HG03175 (cell line): ENCODE data around the gene SPRN.
"Not testable (repeated sequence)": the region's sequence is repeated elsewhere in the genome, so short reads cannot be mapped to it uniquely, and the experiment has no call there.

Source experiments
- ATAC-seq: cut with Tn5 transposase; IDR thresholded peaks from one replicate; pipeline ENCODE4 v1.9.1; 2021; ENCODE audit warnings: mild to moderate bottlenecking, moderate library complexity; ENCODE audit not compliant: unreplicated experiment

The SPRN gene

DNA sequence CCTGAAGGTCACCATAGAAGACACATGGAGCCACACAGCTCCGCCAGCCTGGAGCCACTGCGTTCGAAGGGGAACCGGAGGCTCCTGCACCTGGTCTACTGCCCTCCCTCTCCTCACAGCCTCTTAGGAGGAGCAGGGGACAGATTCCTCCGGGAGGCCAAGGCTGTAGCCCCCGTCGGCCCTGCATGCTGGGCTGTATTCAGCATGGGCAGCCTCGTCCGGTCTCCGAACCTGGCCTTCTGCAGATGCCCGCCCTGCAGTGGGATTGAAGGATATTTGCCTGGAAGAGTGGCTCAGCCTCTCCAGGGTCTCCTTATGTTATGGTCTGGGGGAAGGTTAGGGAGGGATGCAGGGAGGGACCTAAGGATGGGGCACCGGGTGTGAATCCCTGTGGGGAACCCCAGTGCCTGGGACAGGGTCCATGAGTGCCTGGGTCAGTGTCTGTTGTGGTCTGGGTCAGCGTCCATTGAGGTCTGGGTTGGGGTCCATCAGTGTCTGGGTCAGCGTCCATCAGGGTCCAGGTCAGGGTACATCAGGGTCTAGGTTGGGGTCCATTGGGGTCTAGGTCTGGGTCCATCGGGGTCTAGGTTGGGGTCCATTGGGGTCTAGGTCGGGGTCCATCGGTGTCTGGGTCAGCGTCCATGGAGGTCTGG lies 16.3 kb upstream of the SPRN start:
- no peak for ATAC-seq

- ATAC-seq, result no peak
Observed at GRCh38 chr10:133439517-133440461, 15.4 kb upstream of the SPRN start.

GRCh38 chr10:133438711-133439273 lies 14.4 kb upstream of the SPRN start:
- ATAC-seq, result peak; percentile 50

GRCh38 chr10:133432789-133433188 lies 8.4 kb upstream of the SPRN start:
- not testable (repeated sequence) for ATAC-seq

DNA sequence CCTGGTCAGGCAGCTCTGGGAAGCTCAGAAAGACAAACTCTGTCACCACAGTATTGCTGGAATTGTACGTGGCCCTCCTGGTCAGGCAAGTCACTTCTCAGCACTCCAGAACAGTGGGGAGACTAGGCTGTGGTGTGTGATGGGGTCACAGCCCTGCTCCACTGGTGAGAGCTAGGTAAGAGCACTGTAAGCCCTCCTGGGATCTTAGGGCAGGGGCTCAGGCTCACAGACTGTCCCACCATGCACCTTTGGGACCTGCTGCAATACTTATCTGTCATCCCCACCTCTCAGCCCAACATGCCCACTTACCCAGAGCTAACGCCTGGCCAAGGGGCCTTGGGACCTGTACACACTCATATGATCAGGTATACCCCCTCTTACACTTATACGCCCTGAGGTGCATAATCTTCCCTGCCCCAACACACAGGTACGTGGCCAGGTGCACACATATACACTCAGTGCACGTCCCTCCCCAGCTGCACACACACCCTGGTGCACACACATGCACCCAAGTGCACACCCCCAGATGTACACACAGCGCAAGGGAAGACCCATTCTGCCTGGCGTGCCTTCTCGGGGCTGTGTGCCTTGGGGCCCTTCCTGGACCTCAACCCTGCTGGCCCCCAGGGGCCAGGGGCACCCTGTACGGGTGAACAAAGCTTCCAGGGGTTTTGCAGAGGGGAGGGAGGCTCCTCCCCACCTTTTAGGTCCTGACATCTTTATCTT lies 7.6 kb upstream of the SPRN start:
- not testable (repeated sequence) for ATAC-seq

DNA sequence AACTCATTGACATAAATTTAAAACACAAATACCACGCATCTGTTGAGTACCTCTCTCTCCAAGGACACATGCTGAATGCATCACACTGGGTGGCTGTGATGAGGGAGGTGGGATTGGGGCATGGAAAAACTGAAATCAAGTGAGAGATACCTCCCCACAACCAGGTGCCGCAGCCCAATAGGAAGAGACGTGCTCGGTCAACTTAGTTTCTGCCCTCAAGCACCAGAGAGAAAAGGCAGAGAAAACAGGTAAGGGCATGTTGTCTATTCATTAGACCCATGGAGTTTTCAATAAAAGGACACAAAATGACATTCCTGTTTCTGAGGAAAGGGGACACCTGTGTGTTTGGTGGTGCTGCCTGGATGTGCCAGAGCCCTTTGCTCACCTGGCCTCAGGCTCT lies 5.1 kb upstream of the SPRN start:
- ATAC-seq, result not testable (repeated sequence)

DNA sequence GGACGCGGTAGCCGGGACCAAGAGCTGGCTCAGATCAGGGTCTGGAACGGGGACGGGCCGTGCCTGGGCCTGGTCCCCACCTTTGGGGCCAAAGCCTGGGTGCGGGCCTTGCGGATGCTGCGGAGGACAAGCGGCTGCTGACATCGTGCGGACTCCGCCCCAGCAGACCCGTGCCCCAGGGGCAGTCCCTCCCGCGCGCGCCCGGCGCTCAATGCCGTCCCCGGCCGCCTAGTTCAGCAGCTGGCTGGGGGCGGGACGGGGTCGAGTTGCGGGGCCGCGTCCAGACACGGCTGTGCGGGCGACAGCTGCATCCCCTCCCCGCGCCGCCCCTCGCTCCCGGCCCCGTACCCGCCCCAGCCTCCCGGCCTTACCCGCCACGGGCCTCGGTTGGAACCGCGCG lies 323 bp downstream of the SPRN start:
- not testable (repeated sequence) for ATAC-seq

GRCh38 chr10:133422807-133423771 lies 1.3 kb downstream of the SPRN start:
- no peak for ATAC-seq

DNA sequence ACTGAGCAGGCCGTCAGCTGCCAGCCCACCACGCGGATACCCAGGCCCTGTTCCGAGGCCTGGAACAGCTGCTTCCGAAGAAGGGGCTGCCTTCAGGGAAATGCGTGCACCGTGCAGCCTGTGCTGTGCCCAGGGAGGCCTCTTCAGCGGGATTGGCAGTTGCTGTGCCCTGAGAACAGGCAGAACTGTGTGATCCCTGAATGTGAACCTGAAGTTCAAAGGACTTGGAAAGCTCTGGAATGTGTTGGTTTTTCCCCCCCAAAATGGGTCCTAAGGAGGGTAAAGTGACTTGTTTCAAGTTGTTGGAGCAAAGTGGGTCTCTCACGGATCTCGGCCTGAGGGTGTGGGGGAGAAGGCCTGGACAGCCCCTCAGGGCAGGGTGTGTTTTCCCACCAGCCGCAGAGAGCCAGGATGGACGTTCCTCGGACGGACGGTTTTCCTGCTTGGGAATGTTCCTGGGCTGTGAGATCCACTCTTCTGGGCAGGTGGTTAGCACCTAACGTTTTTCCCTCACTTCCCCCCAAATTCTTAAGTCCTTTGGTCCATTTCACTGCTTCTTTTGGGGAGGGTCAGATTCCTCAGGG lies 2.1 kb downstream of the SPRN start:
- no peak for ATAC-seq

- no peak for ATAC-seq
Observed at GRCh38 chr10:133421336-133422222, 2.8 kb downstream of the SPRN start.

DNA sequence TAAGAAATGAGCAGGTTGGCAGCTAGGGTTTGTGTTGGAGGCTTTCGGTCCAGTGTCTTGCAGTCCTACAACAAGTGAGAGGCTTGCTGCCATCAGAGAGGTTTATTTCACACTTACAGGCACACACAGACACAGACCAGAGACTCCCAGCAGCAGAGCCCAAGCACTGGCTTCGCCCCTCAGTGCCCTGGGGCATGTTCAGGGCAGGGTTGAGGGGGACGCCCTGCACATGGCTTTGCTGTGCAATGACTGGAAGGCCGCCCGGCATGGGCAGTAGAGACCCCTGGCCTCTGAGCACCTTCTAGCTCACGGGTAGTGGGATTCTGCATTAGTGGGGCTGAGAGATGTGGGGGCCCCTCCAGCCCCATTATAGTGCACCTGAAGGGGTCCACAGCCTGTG lies 3.8 kb downstream of the SPRN start:
- ATAC-seq, result no peak

GRCh38 chr10:133420028-133420427 lies 4.4 kb downstream of the SPRN start:
- ATAC-seq, result no peak

DNA sequence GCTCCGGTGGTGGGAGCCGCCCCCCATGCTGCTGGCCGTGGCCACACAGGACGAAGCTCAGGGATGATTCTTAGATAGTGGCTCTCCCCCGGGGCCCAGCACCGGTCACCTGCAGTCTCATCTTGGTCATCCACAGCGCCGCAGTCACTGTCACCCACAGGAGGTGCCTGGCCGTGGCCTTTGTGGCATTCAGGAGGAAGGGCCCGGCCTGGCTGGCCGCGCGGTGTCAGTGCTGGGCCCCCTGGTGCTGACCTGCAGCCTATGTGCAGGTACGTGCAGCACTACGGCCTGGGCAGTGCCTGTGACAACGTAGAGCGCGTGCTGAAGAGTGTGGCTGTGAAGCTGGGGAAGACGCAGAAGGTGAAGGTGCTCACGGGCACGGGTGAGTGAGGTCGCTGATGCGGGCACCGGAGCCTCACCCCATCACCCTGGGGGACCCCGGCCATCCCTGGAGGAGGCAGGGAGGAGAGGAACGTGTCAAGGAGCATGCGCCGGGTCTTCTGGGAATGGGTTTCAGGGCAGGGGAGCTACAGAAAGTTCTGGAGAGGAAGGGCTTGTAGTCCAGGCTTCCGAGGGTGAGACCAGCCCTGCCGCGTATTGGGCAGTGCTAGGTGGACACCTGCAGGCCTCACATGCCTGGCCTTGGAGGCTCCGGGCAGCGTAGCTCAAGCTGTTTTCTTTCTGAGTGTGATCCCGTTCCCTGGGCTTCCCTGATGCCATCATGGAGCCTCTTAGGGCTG lies 5.0 kb downstream of the SPRN start:
- ATAC-seq, result no peak

DNA sequence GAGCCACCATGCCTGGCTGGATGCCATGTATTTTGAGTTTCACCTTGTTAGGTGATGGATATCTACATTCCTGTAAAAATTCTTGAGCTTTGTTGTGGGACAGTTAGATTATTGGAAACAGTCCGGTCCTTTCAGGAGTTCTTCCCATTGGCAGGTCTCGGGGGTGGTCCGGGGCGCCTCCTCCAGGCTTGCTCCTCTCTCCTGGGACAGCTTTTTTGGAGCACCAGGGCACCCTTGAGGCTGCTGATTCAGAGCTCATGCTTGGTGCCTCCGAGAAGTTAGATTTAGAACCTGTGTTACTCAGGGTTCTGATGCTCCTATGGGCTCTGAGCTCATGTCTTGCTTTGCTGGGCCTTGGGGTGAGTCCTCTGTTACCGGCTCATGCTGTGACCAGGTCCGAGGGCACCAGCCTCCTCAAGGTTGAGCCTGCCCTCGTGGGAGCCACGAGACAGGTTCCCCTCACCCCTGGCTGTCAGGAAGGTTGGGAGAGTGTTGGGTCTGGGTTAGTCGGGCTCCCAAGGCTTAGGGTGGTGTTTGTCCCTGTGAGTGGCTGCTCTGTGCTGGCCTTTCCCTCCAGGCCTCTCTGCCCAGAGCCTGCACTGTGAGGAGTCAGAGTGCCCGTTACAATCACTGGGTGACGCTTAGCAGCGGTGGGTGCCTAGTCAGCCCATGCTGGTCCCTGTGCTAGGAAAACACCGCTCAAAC lies 6.0 kb downstream of the SPRN start:
- ATAC-seq, result no peak

DNA sequence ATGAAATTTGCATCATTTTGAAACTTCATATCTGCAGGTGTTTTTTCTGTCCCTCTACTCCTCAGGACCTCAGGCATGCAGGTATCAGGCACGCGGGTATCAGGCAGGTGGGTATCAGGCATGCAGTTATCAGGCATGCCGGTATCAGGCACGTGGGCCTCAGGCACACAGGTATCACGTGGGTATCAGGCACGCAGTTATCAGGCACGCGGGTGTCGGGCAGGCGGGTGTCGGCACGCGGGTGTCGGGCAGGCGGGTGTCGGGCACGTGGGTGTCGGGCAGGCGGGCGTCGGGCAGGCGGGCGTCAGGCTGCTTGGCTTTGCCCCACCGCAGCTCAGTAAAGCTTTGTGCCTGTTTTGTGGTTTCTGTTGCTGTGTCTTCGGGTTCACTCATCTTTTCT lies 8.7 kb downstream of the SPRN start:
- ATAC-seq, result no peak

GRCh38 chr10:133414401-133414800 lies 10.0 kb downstream of the SPRN start:
- not testable (repeated sequence) for ATAC-seq

GRCh38 chr10:133412381-133412711 lies 12.1 kb downstream of the SPRN start:
- ATAC-seq, result no peak
